Activated CD8-positive, alpha-beta memory T cell treated with anti-CD3 and anti-CD28 coated beads, Interleukin-2, amount 50 U/mL, for 4 hours (primary cell): ENCODE measurements around the gene MUC5B.
A peak's percentile ranks its signal among the peaks of the same experiment; 100 is the strongest.

Experiments
- DNase-seq: peaks from one replicate; pipeline ENCODE4 v3.0.0-alpha.2; 2020

The MUC5B gene

GRCh38 chr11:1191786-1192470 is 30.9 kb upstream of the MUC5B start:
- DNase-seq: peak; percentile 1

DNA sequence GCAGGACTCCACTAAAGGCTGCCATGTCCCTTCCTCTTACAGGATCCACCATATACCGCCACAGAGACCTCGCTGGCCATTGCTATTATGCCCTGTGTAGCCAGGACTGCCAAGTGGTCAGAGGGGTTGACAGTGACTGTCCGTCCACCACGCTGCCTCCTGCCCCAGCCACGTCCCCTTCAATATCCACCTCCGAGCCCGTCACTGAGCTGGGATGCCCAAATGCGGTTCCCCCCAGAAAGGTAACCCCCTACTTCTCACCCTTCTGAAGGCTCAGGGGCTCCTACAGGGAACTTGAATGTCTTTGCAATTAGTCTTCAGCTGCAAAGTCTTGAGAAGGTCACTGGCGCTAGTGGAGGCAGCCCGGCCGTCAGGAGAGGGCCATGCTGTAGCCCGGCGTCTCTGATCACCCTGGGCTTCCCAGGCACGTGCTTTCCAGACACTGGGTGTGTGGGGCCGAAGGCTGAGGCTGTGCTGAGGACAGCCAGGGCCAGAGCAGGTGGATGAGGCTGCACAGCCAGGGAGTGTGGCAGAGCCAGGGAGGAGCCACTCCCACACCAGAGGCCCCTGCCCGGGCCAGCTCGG is 30.0 kb upstream of the MUC5B start:
- peak; percentile 6 for DNase-seq

GRCh38 chr11:1193326-1194230 is 29.3 kb upstream of the MUC5B start:
- DNase-seq: peak; percentile 13

DNA sequence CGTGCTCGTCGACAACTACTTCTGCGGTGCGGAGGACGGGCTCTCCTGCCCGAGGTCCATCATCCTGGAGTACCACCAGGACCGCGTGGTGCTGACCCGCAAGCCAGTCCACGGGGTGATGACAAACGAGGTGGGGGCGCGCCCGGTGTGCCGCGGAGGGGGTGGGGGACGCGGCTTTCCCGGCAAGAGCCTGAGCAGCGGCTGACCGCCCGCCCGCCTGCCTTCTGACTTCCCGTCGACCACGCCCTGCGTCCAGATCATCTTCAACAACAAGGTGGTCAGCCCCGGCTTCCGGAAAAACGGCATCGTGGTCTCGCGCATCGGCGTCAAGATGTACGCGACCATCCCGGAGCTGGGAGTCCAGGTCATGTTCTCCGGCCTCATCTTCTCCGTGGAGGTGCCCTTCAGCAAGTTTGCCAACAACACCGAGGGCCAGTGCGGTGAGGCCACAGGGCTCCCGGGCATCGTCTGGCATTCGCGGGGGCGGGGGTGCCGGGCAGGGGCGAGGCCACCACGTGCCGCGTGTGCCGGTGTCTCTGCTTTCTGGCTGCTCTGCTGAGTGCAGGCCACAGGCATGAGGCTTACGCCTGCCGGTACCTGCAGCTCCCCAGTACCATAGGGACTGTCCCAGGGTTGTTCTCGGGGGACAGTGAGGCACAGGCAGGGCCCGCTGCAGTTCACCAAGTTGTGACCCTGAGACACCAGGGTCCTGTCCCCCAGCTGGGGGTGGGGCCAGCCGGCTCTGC is 28.5 kb upstream of the MUC5B start:
- DNase-seq: peak; percentile 13

DNA sequence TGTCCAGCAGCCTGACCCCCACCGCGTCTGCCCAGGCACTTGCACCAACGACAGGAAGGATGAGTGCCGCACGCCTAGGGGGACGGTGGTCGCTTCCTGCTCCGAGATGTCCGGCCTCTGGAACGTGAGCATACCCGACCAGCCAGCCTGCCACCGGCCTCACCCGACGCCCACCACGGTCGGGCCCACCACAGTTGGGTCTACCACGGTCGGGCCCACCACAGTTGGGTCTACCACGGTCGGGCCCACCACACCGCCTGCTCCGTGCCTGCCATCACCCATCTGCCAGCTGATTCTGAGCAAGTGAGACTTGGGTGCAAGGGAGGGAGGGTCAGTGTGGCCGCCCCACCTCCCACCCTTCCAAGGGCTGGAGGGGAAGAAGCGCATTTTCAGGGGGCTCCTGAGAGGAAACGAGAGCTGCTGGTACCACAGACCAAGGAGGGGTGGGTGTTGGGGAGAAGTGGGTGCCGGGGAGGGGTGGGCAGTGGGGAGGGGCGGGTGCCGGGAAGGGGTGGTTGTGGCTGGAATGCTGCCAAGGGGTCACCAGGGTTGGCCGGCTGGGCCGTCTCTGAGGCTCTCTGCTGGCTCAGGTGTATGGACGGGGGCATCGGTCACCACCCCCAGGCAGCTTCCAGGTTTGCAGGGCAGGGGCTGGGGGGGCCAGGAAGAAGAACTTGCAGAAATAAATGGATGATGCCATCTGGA is 27.7 kb upstream of the MUC5B start:
- DNase-seq: peak; percentile 10

DNA sequence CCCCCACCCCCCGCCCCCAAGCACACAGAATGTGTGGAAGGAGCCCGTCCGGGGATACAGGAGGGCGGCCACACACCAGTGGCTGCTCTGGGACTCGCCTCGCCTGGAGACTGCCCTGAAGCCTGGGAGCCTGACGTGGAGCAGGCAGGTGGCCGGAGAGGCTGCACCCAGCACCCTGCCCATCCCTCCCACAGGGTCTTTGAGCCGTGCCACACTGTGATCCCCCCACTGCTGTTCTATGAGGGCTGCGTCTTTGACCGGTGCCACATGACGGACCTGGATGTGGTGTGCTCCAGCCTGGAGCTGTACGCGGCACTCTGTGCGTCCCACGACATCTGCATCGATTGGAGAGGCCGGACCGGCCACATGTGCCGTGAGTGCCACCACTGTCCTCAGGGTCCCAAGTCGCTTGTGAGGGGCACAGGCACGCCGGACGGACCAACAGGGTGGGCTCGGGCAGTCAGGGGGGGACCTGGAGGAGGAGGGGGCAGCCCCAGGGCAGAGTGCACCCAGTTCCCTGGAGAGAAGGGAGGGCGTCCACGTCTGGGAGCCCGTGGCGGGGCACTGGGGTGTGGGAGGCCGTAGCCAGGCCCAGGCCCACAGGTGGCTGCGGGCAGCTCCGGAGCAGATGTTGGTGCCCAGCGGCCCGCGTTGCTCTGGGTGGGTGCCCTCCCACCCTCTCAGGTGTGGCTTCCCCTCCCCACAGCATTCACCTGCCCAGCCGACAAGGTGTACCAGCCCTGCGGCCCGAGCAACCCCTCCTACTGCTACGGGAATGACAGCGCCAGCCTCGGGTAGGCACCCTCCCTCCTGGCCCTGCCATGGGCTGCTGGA is 27.0 kb upstream of the MUC5B start:
- no peak for DNase-seq

GRCh38 chr11:1196516-1197391 is 26.1 kb upstream of the MUC5B start:
- DNase-seq: peak; percentile 11

DNA sequence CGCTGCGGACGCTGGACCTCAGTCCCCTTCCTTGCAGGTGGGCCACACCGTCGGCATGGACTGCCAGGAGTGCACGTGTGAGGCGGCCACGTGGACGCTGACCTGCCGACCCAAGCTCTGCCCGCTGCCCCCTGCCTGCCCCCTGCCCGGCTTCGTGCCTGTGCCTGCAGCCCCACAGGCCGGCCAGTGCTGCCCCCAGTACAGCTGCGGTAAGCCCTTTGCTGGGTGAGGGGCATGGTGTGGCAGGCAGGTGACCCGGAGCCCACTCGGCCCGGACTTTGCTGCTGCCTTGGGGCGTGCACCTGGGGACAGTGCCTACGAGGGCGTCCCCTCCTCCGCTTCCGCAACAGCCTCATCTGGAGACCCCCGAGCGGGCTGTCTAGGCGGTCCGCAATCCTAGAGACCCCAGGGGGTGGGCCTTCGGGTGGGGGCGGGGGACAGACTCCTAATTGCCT is 25.4 kb upstream of the MUC5B start:
- no peak for DNase-seq

- peak; percentile 14 for DNase-seq
These were observed 24.8 kb upstream of the MUC5B start for GRCh38 chr11:1197886-1198560.

DNA sequence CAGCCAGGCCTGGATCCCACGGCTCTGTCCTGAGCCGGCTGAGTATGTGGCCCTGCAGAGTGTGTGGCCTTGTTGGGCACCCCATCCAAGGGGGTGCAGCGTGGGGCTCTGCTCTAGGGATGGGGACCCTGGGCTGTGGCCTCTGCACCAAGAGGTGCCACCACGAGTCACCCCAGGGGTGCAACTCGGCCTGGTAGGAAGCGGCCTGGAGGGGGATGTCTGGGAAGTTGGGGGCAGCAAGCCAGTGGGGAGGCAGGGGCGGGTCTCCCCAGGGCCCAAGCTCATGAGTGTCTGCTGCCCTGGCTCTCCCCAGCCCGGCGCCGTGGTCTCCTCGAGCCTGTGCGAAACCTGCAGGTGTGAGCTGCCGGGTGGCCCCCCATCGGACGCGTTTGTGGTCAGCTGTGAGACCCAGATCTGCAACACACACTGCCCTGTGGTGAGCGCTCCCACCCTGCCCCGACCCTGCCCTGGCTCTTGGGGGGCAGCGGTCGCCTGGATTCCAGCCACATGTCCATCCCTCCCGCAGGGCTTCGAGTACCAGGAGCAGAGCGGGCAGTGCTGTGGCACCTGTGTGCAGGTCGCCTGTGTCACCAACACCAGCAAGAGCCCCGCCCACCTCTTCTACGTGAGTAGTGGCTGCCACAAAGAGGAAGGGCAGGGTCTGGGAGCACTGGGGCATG is 24.2 kb upstream of the MUC5B start:
- peak; percentile 7 for DNase-seq

DNA sequence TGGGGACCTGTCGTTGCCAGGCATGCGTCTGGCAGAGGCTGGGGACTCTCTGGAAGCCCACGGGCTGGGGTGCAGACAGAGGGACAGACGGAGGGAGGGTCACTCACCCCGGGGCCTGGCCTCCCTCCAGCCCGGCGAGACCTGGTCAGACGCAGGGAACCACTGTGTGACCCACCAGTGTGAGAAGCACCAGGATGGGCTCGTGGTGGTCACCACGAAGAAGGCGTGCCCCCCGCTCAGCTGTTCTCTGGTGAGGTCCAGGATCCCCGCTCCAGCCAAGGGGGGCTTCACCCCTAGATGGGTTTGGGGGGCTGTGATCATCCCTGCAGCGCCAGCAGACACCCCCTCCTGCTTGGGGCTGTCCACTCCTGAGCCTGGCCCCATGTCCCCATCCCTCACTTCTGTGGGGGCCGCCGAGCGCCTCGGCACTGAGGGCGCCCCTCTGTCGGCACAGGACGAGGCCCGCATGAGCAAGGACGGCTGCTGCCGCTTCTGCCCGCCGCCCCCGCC is 23.6 kb upstream of the MUC5B start:
- peak; percentile 6 for DNase-seq

- DNase-seq: peak; percentile 9
These were observed 22.9 kb upstream of the MUC5B start for GRCh38 chr11:1199751-1200610.

DNA sequence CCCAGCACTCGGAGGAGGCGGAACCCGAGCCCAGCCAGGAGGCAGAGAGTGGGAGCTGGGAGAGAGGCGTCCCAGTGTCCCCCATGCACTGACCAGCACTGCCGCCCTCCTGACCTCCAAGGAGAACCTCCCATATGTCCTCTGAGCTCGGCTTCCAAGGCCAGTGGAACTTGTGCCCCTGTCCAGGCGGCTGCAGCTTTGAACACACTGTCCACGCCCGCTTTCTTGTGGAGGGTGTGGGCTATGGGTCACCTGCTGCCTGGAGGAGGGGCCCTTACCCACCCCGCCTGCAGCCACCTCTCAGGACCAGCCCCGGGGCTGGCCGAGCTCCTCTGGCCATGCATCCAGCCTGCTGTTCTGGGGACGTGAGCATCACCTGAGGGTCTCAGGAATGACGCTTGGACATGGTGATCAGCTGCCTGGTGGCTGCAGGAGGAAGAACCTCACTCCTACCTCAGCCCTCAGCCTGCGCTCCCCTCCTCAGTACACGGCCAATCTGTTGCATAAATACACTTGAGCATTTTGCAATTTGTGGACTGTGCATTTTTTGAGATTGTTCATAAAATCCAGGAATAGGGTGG is 22.2 kb upstream of the MUC5B start:
- DNase-seq: peak; percentile 11

DNA sequence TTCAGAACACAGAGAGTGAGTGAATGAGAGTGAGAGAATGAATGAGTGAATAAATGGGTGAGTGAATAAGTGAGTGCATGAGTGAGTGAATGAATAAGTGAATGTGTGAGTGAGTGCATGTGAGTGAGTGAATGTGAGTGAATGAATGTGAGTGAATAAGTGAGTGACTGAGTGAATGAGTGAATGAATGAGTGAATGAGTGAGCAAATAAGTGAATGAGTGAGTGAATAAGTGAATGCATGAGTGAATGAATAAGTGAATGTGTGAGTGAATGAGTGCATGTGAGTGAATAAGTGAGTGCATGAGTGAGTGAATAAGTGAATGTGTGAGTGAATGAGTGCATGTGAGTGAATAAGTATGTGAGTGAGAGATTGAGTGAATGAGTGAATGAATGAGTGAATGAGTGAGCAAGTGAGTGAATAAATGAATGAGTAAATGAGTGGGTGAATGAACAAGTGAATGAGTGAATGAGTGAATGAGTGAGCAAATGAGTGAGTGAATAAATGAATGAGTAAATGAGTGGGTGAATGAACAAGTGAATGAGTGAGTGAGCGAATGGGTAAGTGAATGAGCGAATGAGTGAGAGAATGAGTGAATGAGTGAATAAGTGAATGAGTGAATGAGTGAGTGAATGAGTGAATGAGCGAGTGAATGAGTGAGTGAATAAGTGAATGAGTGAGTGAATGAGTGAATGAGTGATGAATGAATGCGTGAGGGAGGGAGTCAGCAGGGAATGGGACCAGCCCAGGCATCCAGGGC is 21.3 kb upstream of the MUC5B start:
- DNase-seq: no peak

- peak; percentile 16 for DNase-seq
These were observed 20.6 kb upstream of the MUC5B start for GRCh38 chr11:1202154-1202775.
